8988T (cell line): ENCODE data around the gene SRXN1.
A peak's percentile ranks its signal among the peaks of the same experiment; 100 is the strongest.

ENCODE experiments used
- DNase-seq: peaks from one replicate; pipeline ENCODE4 v3.0.0; 2011

SRXN1 gene

DNA sequence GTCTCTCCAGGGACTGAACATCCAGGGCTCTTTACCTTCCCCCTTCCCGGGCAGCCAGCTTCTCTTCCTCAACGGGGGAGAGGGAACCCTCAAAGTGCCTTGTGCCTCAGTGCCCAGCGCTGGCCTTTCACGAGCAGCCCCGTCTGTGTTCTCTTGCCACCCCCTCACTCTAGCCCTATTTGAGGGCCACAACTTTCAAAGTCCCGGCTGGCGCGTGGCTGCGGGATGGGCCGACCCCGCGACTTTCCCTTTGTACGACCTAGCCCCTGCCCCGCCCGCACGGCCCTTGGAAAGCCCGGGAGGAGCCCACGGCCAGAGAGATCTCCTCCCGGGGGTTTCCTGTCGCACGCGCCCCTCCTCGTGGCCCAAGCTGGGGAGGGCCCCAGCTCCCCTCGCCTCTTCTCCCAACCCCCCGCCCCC lies 22.0 kb upstream of the SRXN1 start:
- no peak for DNase-seq

DNA sequence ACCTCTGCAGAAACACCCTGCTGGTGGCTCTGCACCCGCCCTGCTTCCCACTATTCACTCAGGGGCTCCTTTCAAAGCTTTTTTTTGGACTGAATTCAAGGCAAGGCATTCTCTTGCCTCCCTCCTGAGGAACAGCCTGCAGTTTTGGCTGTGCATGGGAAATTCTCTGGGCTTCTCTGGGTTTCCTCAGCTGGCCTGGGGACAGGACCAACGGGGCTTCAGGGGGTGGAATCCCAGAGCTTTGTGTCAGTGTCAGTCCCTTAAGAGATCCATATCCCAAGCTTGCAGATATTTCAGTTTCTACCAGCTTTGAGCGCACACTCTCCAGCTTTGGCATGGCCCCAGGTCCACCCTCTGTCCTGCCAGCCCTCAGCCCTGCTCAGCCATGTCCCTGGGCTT lies 20.6 kb upstream of the SRXN1 start:
- DNase-seq = no peak

DNA sequence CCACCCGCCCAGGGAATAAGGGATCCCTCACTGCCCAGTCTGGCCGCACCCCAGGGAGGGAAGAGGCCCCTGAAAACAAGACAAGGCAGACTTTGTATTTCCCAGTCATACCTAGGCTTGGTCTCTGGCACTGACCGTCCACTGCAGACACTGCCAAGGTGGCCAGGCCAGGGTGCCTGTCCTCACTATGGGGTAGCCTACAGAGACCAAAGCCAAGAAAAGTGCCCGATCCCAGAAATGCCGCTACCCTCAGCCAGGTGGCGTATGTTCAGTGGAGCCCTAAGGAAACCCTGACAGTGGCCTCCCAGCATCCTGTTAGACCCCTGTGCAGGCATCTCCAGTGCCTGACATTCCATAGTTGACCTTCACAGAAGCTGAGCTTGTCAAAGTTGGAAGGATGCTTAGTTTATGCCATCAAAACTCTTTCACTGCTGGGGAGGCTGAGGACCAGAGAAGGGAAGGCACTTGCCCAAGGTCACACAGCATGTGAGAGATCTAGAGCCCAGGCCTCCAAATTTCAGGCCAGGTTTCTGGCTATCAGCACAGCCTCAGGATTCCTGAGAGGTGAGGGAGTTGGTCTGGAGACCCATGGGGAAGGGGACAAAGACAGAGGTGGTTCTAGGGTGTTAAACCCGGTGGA lies 20.1 kb upstream of the SRXN1 start:
- peak; percentile 83 for DNase-seq

DNA sequence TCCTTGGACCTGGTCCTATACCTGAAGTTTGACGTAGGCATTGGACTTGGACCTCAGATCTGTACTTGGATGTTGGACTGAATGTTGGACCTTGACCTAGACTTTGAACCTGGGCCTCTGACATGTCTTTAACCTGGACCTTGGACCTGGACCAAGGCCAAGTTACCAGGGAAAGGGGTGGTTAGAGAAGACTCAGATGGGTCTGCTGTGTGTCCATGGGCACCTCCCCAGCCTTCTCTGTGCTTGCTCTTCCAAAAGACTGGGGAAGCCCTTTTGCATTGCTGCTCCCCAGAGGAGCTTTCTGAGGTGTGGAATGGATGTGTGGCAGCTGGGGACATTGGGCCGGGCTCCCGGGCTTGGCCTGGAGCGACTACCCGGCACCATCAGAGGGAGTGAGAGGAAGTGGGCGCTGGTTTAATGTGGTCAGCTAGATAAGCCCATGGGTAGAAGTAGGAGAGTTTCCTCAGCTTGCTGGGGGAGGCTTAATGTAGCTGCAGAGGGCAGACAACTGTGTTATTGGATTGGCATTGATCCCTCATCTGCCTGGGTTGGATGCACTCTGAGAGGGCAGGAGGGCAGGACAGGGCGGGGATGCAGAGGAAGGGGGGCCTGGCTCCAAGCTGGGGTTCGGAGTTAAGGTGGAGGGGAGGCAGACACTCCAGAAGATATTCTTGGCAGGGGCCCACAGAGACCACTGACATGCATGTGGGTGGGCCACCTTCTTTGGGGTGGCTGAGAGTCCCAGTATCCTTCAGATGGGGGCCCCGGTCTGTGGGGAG lies 18.4 kb upstream of the SRXN1 start:
- no peak for DNase-seq

DNA sequence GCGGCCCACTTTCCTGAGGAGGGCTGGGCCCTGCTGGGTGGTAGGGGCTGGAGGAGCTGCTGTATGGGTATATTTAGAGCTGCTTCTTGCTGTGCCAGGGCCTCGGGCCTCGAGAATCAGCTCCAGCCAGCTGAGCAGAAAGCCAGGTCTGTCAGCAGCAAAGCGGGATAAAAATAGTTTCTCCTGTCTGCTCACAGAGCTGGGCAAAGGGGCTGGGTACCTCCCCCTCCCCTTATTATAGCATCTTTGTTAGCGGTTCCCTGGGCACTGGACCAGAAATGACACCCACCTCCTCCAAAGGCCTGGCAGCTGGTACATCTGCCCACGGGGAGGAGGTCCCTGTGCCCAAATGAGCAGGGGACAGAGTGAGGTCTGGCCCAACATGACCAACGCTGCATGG lies 16.6 kb upstream of the SRXN1 start:
- no peak for DNase-seq

DNA sequence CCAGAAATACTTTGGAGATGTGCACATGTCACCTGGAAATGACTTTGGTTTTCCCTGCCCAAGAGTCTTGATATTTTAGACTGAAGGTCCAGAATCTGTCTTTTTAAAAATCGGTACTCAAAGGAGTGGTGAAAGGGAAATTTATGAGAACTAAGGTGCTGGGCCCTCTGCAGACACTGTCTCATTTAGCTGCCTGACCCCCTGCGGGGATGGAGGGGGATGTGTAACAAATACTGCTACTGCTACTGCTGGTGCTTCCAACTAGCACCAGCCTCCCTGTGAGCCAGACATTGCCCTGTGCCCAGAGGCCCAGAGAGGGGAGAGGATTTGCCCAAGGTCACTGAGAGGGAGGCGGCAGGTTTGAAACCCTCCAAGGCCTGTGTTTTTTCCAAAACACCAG lies 15.6 kb upstream of the SRXN1 start:
- no peak for DNase-seq

DNA sequence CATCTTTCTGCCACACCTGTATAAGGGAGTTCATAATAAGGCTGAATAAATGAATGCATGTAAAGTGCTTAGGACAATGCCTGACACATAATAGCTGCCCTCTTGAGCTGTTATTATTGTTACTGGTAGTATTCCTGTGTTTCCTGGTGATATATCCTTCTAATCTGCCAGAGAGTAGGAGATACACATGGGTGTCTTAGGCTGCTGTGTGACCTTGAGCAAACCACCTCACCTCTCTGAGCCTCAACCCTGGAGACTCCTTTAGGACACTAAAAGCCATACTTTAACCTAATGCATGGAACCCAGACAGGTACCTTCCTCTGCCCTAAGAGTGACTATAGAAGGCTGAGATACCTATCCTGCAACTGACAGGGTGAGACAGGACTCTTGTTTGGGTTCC lies 15.1 kb upstream of the SRXN1 start:
- no peak for DNase-seq

DNA sequence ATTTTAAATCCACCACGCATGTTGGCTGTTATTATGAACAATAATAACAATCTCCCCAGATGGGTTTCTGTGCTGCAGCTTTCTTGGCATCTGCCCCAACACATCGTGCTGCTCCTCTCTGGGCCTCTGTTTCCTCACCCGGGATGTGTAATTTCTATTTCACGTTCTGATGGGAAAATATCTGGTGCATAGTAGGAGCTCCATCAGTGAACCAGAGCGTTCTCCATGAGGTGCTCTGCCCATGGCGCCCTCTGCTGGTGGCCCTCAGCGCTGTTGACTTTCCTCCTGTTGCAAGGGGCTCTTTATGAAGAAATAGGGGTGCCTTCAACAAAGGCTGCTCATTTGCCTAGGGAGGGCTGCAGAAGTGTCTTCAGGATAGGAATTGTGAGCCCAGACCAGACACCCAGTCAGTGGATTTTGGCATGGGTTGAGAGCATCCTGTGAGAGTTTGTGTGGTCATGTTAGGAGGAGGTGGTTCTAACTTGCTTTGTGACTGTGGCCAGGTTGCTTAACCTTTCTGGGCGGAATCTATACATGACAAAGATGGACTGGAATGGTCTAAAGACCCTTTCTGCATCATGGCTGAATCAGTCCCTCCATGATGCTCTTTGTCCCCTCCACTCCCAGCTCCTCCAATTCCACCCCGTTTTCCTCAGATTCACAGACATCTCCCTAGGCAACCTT lies 14.5 kb upstream of the SRXN1 start:
- no peak for DNase-seq

DNA sequence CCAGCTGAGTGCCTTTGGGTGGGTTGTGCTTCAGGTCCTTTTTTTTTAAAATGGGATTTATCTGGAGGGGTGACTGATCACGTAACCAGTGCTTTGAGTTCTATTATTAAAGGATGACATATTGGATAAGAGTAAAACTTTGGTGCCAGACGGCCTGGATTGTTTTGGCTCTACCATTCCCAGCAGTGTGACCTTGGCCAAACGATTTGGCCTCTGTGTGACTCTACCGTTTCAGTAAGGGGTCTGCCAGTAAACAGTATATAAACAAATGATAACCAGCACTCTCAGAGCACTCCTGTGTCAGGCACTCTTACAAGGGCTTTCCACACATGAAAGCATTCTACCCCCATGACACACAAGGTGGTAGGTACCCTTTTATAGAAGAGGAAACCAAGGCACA lies 13.9 kb upstream of the SRXN1 start:
- no peak for DNase-seq

DNA sequence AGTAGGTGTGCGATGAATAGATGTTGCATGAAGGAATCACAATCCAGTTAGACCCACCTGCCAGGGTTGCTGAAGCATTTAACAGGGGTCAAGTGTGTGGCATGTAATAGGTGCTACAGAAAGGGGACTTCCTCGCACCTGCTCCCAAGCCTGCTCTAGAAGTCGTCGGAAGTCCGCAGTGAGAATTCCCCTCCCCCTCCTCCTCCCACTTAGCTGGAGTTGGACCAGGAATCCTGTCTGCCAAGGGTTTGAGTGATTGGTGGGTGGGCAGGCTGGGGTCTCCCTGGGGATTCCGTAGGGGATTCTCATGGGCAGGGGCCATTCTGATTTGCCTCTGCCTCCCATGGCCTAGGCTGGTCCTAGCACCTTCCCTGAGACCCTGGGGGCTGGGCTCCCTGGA lies 12.3 kb upstream of the SRXN1 start:
- DNase-seq = no peak

DNA sequence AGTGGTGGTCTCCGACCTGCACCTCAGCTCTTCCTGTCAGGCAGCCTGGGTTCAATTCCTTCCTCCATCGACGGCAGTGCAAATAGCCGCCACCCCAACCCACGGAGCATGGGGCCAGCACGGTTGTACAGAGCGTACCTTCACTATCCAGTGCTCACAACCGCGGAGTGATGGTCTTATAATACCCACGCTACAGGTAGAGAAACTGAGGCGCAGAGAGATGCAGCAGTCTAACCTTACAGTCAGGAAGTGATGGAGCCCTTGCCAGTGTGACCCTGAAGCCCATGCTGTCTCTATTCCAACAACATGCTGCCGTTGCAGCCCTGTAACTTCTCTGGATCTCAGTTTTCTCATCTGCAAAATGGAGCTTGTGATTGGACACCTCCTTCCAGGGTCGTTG lies 11.6 kb upstream of the SRXN1 start:
- DNase-seq = no peak

DNA sequence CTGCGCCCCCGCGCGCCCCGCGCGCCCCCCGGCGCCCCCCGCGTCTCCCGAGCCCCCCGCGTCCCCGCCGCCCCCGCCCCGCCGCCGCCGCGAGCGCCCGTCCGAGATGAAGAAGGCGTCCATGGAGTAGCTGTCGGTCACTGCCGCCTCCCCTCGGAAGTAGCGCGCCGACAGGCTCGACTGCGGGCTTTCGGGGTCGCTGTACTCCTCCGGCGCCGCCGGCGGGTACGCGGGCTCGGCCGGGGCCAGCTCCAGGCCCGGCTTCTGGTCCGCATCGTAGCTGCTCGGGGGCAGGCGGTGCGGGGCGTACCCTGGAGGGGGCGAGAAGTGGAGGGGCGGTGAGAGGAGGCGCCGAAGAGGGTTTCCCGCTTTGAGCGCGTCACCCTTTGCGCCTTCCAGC lies 11.2 kb upstream of the SRXN1 start:
- DNase-seq = no peak

DNA sequence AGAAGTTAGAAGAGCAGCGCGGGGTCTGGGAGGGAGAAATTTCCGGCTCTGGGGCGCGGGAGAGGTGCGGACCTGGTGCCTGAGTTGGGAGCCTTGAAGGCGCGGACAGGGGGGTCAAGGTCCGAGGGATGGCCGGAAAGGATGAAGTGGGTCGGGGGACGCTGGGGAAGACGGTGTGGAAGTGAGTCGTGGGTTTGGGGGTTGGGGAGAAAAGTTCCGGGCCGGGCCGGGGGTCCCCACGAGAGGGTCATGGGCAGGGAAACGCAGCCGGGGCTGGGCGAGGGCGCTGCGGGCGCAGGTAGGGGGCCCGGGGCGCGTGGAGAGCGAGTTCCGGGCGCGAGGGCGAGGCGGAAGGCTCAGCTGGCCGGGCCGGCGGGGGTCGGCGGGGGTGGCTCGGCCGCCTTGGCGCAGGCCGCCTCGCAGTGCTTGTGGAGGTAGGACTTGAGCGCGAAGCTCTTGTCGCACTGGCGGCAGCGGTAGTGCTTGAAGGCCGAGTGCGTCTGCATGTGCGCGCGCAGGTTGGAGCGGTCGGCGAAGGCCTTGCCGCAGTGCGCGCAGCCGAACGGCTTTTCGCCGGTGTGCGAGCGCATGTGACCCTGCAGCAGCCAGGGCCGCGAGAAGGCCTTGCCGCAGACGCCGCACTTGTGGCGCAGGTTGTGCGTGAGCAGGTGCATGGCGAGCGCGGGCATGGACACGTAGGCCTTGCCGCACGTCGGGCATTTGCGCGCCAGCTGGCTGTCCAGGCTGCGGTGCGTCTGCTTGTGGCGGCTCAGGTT lies 10.5 kb upstream of the SRXN1 start:
- no peak for DNase-seq

DNA sequence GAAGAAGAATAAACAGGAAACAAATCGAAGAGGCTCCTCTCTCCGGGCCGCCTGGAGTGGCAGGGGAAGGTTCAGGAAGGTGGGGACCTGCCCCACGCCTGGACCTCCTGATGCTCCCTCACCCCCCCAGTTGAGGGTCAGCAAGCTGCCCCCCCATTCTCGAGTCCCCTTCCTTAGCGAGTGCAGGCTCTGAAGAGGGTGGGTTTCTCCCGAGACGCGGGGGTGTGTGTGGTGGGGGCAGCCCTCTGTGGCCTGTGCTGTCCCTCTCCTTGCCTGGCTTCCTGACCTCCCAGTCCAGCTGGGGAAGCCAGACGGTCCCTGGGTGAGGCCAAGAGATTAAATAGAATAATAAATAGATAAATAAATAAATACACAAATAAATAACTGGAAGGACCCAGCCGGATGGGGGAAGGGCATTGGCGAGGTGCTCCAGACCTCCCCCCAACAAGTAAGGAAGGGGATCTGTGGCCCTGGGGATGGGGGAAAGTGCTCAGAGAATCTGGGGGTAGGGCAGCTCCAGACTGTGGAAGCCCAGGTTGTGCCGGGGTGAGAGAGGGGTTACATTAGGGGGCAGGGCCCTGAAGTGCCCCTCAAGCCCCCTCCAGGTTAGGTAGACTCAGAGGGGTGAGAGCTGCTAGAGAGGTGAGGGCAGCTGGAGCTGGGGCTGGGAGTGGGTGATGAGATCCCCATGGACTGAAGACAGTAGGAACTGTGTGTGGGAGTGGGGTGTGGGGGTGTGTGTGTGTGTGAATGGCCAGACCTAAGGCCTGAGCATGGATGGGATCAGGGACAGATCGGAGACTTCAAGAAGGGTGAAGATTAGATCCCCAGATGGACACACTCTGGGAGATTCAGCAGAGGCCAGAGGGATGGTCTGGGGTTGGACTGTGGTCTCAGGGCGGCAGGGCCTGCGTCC lies 9.5 kb upstream of the SRXN1 start:
- no peak for DNase-seq

DNA sequence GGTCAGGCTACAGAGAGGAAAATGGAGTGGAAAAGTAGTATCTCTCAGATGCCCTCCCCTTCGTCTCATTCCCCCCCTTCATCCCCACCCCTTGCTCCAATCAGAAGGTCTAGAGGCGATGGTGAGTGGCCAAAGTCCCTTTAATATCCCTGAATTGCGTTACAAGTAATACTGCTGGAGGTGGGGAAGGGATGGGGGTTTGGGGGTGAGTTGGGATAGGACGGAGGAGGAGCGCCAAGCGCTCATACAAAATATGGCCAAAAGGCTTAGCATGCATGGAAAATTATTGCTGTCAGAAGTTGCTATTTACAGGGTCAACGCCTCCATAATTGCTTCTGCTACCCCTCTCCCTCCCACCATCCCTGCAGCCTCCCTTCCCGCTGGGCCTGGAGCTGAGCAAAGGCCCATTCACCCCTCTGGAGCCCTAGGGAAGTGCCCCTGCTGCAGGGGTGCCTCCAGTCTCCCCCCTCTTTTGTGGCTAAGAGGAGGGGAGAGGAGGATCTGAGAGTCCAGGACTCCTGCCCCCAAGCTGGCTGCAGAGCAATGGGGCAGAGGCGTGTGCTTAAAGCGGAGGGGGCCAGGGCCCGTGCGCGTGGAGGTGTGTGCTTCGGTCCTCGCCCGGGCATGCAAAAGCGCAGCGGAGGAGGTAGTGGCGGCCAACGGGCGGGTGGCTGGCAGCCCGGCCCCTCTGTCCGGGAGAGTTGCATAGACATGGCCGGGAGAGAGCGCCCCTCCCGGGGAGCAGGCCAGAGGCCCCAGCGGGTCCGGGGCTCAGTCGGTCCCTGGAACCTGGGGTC lies 8.7 kb upstream of the SRXN1 start:
- DNase-seq = no peak

DNA sequence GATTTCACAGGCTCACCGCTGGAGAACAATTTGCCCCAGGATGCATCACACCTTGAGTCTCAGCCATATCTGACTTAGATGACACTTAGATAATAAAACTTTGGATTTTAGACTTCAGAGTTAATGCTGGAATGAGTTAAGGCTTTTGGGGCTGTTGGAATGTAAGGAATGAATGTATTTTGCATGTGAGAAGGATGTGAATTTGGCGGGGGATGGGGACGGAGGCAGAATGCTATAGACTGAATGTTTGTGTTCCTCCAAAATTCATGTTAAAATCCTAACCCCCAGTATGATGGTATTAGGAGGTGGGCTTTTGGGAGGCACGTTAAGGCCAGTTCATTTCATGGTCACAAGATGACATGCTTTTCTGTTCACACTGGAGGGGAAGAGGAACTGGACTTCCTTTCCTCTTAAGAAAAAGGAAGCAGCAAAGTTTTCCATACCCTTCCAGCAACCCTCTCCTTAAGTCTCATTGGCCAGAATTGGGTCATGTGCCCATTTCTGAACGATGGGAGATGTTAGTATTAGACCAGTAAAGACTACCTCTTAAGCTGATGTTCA lies 5.8 kb upstream of the SRXN1 start:
- DNase-seq = no peak

DNA sequence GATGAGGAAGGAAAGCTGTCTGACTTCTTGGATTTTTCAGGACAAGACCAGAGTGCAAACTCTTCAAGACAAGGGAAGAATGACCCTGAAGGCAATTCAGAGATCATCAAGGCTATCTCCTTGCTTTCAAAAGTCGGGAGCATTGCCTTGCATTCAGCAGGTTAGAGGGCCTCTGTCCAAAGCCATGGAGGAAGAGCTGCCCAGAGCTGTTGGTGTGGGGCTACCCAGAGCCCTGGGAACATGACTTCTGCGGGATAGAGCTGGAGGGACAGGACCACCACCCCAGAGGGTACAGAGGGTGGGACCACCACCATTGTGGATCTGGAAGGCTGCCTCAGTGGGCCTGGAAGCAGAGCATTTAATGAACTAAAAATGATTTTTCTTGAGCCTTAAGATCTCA lies 5.2 kb upstream of the SRXN1 start:
- DNase-seq = no peak

DNA sequence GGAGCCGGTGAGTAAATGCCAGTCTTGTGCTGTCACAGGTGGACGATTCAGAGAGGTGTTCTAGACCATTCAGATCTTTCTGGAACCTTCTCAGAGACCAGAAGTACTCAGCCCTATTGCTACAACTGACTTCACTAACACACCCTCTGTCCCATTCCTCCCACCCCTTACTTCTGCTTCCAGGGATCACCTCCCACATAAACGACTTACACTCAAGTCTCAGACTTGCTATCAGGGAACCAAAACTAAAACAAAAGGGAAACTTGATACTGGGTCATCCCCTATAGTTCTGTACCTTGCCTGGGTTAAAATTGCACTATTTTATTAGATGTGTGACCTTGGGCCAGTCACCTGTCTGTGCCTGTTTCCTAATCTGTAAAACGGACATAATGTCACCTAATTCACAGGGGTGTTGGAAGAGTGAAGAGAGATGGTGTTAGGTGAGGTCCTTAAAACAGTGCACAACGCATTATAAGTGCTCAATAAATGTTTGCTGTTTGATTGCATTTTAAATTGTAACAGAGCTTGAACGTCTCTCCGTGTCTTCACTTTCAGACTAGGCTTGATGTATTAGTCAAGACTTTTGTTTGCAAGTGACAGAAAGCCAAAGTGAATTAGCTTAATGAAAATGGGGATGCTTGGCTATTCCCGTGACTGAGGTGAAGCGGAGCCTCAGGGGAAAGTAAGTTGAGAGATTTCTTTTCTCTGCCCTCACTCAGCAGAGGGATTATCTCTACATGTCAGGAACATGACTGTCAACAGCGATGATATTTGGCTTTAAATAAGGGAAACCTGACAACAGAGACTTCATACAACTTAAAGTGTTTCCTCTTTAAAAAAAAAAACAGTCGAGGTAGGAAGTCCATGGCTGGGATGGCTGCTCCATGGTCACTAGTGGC lies 3.0 kb upstream of the SRXN1 start:
- DNase-seq = no peak

DNA sequence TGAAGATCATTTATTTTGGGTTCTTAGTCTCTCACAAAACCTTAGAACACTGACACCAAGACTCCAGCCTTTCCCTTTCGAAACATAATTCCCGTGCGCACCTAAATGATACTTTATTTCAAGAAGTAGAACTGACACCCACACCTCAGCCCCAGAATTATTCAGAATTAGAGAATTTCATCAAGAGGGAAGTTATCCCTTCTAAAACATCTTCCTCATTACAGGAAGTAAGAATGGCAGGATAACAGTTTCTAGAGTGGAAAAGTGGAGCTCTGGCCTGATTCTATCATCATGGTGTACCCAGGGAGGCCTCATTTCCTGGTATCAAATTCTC lies 1.4 kb upstream of the SRXN1 start:
- DNase-seq = no peak
